ENCODE measurements around the gene CD274.
"Not testable (repeated sequence)": the region's sequence is repeated elsewhere in the genome, so short reads cannot be mapped to it uniquely, and the experiment has no call there.

The CD274 gene

GRCh38 chr9:5438301-5439162 lies 11.8 kb upstream of the CD274 start:
- DNase-seq = peak; percentile 45

- DNase-seq = no peak
These were observed 9.9 kb upstream of the CD274 start for GRCh38 chr9:5440426-5440825.

GRCh38 chr9:5441043-5441442 lies 9.3 kb upstream of the CD274 start:
- no peak for DNase-seq

- DNase-seq = no peak
These were observed 7.8 kb upstream of the CD274 start for GRCh38 chr9:5442400-5443011.

- DNase-seq = no peak
These were observed 6.5 kb upstream of the CD274 start for GRCh38 chr9:5443850-5444249.

- DNase-seq = not testable (repeated sequence)
These were observed 5.2 kb upstream of the CD274 start for GRCh38 chr9:5445096-5445495.

- DNase-seq = no peak
These were observed 4.5 kb upstream of the CD274 start for GRCh38 chr9:5445886-5446285.

GRCh38 chr9:5446451-5447236 lies 3.7 kb upstream of the CD274 start:
- no peak for DNase-seq

GRCh38 chr9:5447337-5447736 lies 3.0 kb upstream of the CD274 start:
- no peak for DNase-seq

GRCh38 chr9:5448016-5448415 lies 2.3 kb upstream of the CD274 start:
- DNase-seq = no peak

- DNase-seq = no peak
These were observed 1.6 kb upstream of the CD274 start for GRCh38 chr9:5448461-5449435.

GRCh38 chr9:5449521-5450358 lies 602 bp upstream of the CD274 start:
- DNase-seq = no peak

GRCh38 chr9:5452286-5452609 lies 1.9 kb downstream of the CD274 start:
- DNase-seq = no peak

GRCh38 chr9:5453004-5453403 lies 2.7 kb downstream of the CD274 start:
- no peak for DNase-seq

GRCh38 chr9:5453673-5454072 lies 3.3 kb downstream of the CD274 start:
- no peak for DNase-seq

- no peak for DNase-seq
These were observed 4.8 kb downstream of the CD274 start for GRCh38 chr9:5455181-5455580.

GRCh38 chr9:5459289-5459829 lies 9.0 kb downstream of the CD274 start:
- peak; percentile 39 for DNase-seq

GRCh38 chr9:5460157-5460556 lies 9.8 kb downstream of the CD274 start:
- no peak for DNase-seq

GRCh38 chr9:5464831-5465330 lies 14.5 kb downstream of the CD274 start:
- not testable (repeated sequence) for DNase-seq

- DNase-seq = no peak
These were observed 15.7 kb downstream of the CD274 start for GRCh38 chr9:5466005-5466404.

GRCh38 chr9:5466766-5467165 lies 16.4 kb downstream of the CD274 start:
- no peak for DNase-seq

All from activated naive CD4-positive, alpha-beta T cell treated with anti-CD3 and anti-CD28 coated beads, Interleukin-2, amount 50 U/mL, for 16 hours (primary cell).